ENCODE results near the gene CHRNA1. TPM values are rescaled to one million over a fixed set of nuclear protein-coding genes. Genes with fewer than 3 reads are reported as not detected.

The CHRNA1 gene
- total RNA-seq, 1 experiment from 2014 or later, result not detected

GRCh38 chr2:174792309-174793025 lies 28.2 kb upstream of the CHRNA1 start:
- no peaks in the 10 kb centered on the region for H3K36me3 ChIP-seq (ENCODE audit: control insufficient read depth in 1 of 2, insufficient read depth in 2 of 2, low read length in 2 of 2)
- intact Hi-C loops (cut with micrococcal nuclease), result no loop called here
- H3K9me3 ChIP-seq (ENCODE audit: control insufficient read depth in 1 of 2, insufficient read depth in 1 of 2, low read depth in 1 of 2, low read length in 2 of 2), result no peaks in the 10 kb centered on the region
- no peak overlapping the region for H3K9ac ChIP-seq (ENCODE audit: low read length)
- H3K79me2 ChIP-seq (ENCODE audit: insufficient read depth, low read length), result no peaks in the 10 kb centered on the region
- no peaks in the 10 kb centered on the region for H4K20me1 ChIP-seq (ENCODE audit: insufficient read depth)
- H3K27me3 ChIP-seq (ENCODE audit: insufficient read depth, low read length), result no peaks in the 10 kb centered on the region
- DNase-seq (ENCODE audit: low read depth, low spot score) (no peak), ATAC-seq (no peak)
- H2AFZ ChIP-seq (ENCODE audit: low read depth, low read length, poor library complexity, severe bottlenecking), result no peak overlapping the region
- TF ChIP-seq EGR1 (IDR thresholded peaks at IDR 0.05; ENCODE audit: low read depth) (no peak), TCF7L2 (IDR thresholded peaks at IDR 0.05; ENCODE audit: borderline replicate concordance, extremely low read depth, insufficient read depth, insufficient read length) (no peak), CTCF (IDR thresholded peaks at IDR 0.05 in 2 of 3, conservative IDR thresholded peaks at IDR 0.05 in 1 of 3; ENCODE audit: borderline replicate concordance in 1 of 3, insufficient read depth in 1 of 3, low read depth in 2 of 3, low read length in 2 of 3) (no peak), SIN3A (IDR thresholded peaks at IDR 0.05; ENCODE audit: low read depth) (no peak), JUND (IDR thresholded peaks at IDR 0.05) (no peak), FOSL1 (IDR thresholded peaks at IDR 0.05; ENCODE audit: low read depth) (no peak), ATF3 (IDR thresholded peaks at IDR 0.05) (no peak)
- TF ChIP-seq, protein P1, sequence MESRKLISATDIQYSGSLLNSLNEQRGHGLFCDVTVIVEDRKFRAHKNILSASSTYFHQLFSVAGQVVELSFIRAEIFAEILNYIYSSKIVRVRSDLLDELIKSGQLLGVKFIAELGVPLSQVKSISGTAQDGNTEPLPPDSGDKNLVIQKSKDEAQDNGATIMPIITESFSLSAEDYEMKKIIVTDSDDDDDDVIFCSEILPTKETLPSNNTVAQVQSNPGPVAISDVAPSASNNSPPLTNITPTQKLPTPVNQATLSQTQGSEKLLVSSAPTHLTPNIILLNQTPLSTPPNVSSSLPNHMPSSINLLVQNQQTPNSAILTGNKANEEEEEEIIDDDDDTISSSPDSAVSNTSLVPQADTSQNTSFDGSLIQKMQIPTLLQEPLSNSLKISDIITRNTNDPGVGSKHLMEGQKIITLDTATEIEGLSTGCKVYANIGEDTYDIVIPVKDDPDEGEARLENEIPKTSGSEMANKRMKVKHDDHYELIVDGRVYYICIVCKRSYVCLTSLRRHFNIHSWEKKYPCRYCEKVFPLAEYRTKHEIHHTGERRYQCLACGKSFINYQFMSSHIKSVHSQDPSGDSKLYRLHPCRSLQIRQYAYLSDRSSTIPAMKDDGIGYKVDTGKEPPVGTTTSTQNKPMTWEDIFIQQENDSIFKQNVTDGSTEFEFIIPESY (IDR thresholded peaks at IDR 0.05; ENCODE audit: extremely low read depth, insufficient replicate concordance, low read length), result no peak
- peaks cover 10 to 14% of the 10 kb centered on the region in 2 experiments; a peak in 3 of 4 replicates for H3K4me1 ChIP-seq (ENCODE audit: control insufficient read depth in 1 of 2, insufficient read depth in 2 of 2, low read length in 2 of 2)
- ChIA-PET CTCF (no interaction called here), RAD21 (ENCODE audit: low non-redundant PET in 1 of 2, low total read pairs in 2 of 2, uncharacterized antibody in 2 of 2, unreplicated experiment in 2 of 2) (no interaction called here), POLR2A (no interaction called here)
- no peak overlapping the region for H3K4me2 ChIP-seq (ENCODE audit: low read length)
- H3K9me2 ChIP-seq (ENCODE audit: insufficient read depth), result no peaks in the 10 kb centered on the region
- H3K4me3 ChIP-seq (replicated peaks in 1 of 2; ENCODE audit: low read depth in 1 of 2, low read length in 2 of 2), result no peak overlapping the region
- BruUV-seq (replicated peaks), result no TSS peak
- H3K27ac ChIP-seq (ENCODE audit: low read depth, low read length), result no peak overlapping the region
